Thymus (tissue), 11 donors: ENCODE data around the gene SAA2. TPM values are rescaled to one million over a fixed set of nuclear protein-coding genes. Genes with fewer than 3 reads are reported as not detected.
"Not testable (repeated sequence)": the region's sequence is repeated elsewhere in the genome, so short reads cannot be mapped to it uniquely, and the experiment has no call there.

Experiments
- DNase-seq, 9 donors: peaks; one replicate each; pipeline ENCODE4 v3.0.0-alpha.2; 2013; ENCODE audit warnings: low spot score in 9 of 9, low read depth in 6 of 9, missing footprints in 1 of 9
- H3K27ac ChIP-seq, 2 donors: one replicate each; pipeline ENCODE4 v1.5.1; 2013; ENCODE audit warnings: control low read depth in 1 of 2, low read depth in 1 of 2, low read length in 1 of 2, mild to moderate bottlenecking in 1 of 2, moderate library complexity in 1 of 2
- H3K27me3 ChIP-seq, 2 donors: one replicate each; pipeline ENCODE4 v1.5.1; 2013; ENCODE audit warnings: low read length in 1 of 2; ENCODE audit not compliant: control insufficient read depth in 2 of 2, insufficient read depth in 1 of 2
- H3K36me3 ChIP-seq, 2 donors: one replicate each; pipeline ENCODE4 v1.5.1; 2013; ENCODE audit warnings: low read length in 1 of 2, mild to moderate bottlenecking in 1 of 2, moderate library complexity in 1 of 2; ENCODE audit not compliant: control insufficient read depth in 2 of 2, insufficient read depth in 2 of 2
- H3K4me1 ChIP-seq, 2 donors: one replicate each; pipeline ENCODE4 v1.5.1; 2013; ENCODE audit warnings: low read length in 2 of 2; ENCODE audit not compliant: control insufficient read depth in 2 of 2, insufficient read depth in 2 of 2
- H3K4me3 ChIP-seq, 2 donors: one replicate each; pipeline ENCODE4 v1.5.1; 2013; ENCODE audit warnings: low read length in 2 of 2, control low read depth in 1 of 2, mild to moderate bottlenecking in 1 of 2
- H3K9me3 ChIP-seq, 2 donors: one replicate each; pipeline ENCODE4 v1.5.1; 2013; ENCODE audit warnings: low read length in 1 of 2, mild to moderate bottlenecking in 1 of 2; ENCODE audit not compliant: control insufficient read depth in 2 of 2, insufficient read depth in 1 of 2
- WGBS: extraction: QIAGEN DNeasy Blood & Tissue Kit; methylation state at CpG from one replicate; pipeline ENCODE4 v1.1.7; 2013; 5-methylcytosine and 5-hydroxymethylcytosine counted together
- polyA plus RNA-seq: library from polyadenylated mRNA; stranded (reverse); fragments of 200-250 nt; gene quantifications from one replicate; pipeline ENCODE4 v1.2.3, GENCODE V29; 2013
- total RNA-seq: library from RNA; stranded (reverse); fragments of 120-200 nt; gene quantifications from one replicate; pipeline ENCODE4 v1.2.4, GENCODE V29; 2013
- donor health status: healthy.

The SAA2 gene
- total and polyA plus RNA-seq, 2 donors, result 7.9 to 605 TPM

GRCh38 chr11:18271206-18271605 lies 22.7 kb upstream of the SAA2 start:
- Histone ChIP-seq H3K27ac (no peak overlapping the region), H3K36me3 (no peaks in the 10 kb centered on the region), H3K4me1 (no peaks in the 10 kb centered on the region), H3K4me3 (no peak overlapping the region), H3K27me3 (no peaks in the 10 kb centered on the region), H3K9me3 (no peaks in the 10 kb centered on the region)
- 84% methylated on average over 4 of the region's 4 CpGs for whole genome bisulfite sequencing
- no peak for DNase-seq

- no peaks in the 10 kb centered on the region for H3K9me3 ChIP-seq
- no peak overlapping the region for H3K4me3 ChIP-seq
- no peaks in the 10 kb centered on the region for H3K4me1 ChIP-seq
- WGBS, result 76% methylated on average over 4 of the region's 4 CpGs
- no peaks in the 10 kb centered on the region for H3K36me3 ChIP-seq
- DNase-seq, result no peak
- H3K27ac ChIP-seq, result no peak overlapping the region
- H3K27me3 ChIP-seq, result no peaks in the 10 kb centered on the region
Measured at GRCh38 chr11:18270102-18270501, 21.6 kb upstream of the SAA2 start.

- H3K27ac ChIP-seq, result not testable (repeated sequence)
- WGBS, result 73% methylated on average over 2 of the region's 5 CpGs
Measured at GRCh38 chr11:18269252-18269651, 20.8 kb upstream of the SAA2 start.

GRCh38 chr11:18267335-18268133 lies 19.1 kb upstream of the SAA2 start:
- H3K4me1 ChIP-seq, DNase-seq, H3K9me3 ChIP-seq, H3K4me3 ChIP-seq, H3K27me3 ChIP-seq, H3K36me3 ChIP-seq, H3K27ac ChIP-seq: not testable (repeated sequence)
- whole genome bisulfite sequencing, result 96% methylated on average over 3 of the region's 10 CpGs

More at GRCh38 chr11:18269252-18269651, 20.8 kb upstream of the SAA2 start:
- DNase-seq, H3K4me1 ChIP-seq, H3K36me3 ChIP-seq, H3K9me3 ChIP-seq, H3K4me3 ChIP-seq, H3K27me3 ChIP-seq: not testable (repeated sequence)

- Histone ChIP-seq H3K36me3 (no peaks in the 10 kb centered on the region), H3K4me3 (no peak within 1 kb of the TSS), H3K9me3 (no peaks in the 10 kb centered on the region), H3K27me3 (no peaks in the 10 kb centered on the region), H3K27ac (no peak within 1 kb of the TSS), H3K4me1 (no peaks in the 10 kb centered on the region)
- no peak for DNase-seq
- 74% methylated on average over 8 of the region's 8 CpGs for WGBS
Measured at GRCh38 chr11:18265949-18266348, 17.5 kb upstream of the SAA2 start, which contains the start of gene SAA1. Gene SAA1 (plus strand): TSS chr11:18266264. CDS start chr11:18266888, 624 bp downstream.

- WGBS, result 41% methylated on average over 1 of the region's 1 CpG
- no peak for DNase-seq
- no peaks in the 10 kb centered on the region for H3K27me3 ChIP-seq
- no peak overlapping the region for H3K27ac ChIP-seq
- no peaks in the 10 kb centered on the region for H3K36me3 ChIP-seq
- no peaks in the 10 kb centered on the region for H3K4me1 ChIP-seq
- no peak overlapping the region for H3K4me3 ChIP-seq
- H3K9me3 ChIP-seq, result no peaks in the 10 kb centered on the region
Measured at GRCh38 chr11:18264677-18265555, 16.4 kb upstream of the SAA2 start.

- no peaks in the 10 kb centered on the region for H3K4me1 ChIP-seq
- 87% methylated on average over 4 of the region's 4 CpGs for WGBS
- no peaks in the 10 kb centered on the region for H3K9me3 ChIP-seq
- no peaks in the 10 kb centered on the region for H3K27me3 ChIP-seq
- no peak overlapping the region for H3K4me3 ChIP-seq
- H3K27ac ChIP-seq, result no peak overlapping the region
- H3K36me3 ChIP-seq, result no peaks in the 10 kb centered on the region
- no peak for DNase-seq
Measured at GRCh38 chr11:18264035-18264434, 15.6 kb upstream of the SAA2 start.

- not testable (repeated sequence) for H3K4me1 ChIP-seq, H3K9me3 ChIP-seq, H3K27me3 ChIP-seq, H3K4me3 ChIP-seq, H3K36me3 ChIP-seq, DNase-seq, H3K27ac ChIP-seq
- 80% methylated on average over 8 of the region's 8 CpGs for WGBS
Measured at GRCh38 chr11:18262681-18263350, 14.3 kb upstream of the SAA2 start.

GRCh38 chr11:18261721-18262120 lies 13.3 kb upstream of the SAA2 start:
- peaks cover 0 to 2% of the 10 kb centered on the region in 2 donors for H3K27me3 ChIP-seq
- no peaks in the 10 kb centered on the region for H3K9me3 ChIP-seq
- H3K4me1 ChIP-seq, result no peaks in the 10 kb centered on the region
- no peak for DNase-seq
- WGBS, result 97% methylated on average over 14 of the region's 14 CpGs
- no peak overlapping the region for H3K27ac ChIP-seq
- H3K36me3 ChIP-seq, result no peaks in the 10 kb centered on the region
- H3K4me3 ChIP-seq, result no peak overlapping the region
